DMS114 treated with DMSO at 0.1 percent for 48 hours (cell line): ENCODE results near the gene CXCL16.

ENCODE experiments used
- DNase-seq: peaks from one replicate; lab custom pipeline; 2025; ENCODE audit not compliant: unreplicated experiment; lab: John Stamatoyannopoulos, UW

Gene CXCL16, protein sequence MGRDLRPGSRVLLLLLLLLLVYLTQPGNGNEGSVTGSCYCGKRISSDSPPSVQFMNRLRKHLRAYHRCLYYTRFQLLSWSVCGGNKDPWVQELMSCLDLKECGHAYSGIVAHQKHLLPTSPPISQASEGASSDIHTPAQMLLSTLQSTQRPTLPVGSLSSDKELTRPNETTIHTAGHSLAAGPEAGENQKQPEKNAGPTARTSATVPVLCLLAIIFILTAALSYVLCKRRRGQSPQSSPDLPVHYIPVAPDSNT

DNA sequence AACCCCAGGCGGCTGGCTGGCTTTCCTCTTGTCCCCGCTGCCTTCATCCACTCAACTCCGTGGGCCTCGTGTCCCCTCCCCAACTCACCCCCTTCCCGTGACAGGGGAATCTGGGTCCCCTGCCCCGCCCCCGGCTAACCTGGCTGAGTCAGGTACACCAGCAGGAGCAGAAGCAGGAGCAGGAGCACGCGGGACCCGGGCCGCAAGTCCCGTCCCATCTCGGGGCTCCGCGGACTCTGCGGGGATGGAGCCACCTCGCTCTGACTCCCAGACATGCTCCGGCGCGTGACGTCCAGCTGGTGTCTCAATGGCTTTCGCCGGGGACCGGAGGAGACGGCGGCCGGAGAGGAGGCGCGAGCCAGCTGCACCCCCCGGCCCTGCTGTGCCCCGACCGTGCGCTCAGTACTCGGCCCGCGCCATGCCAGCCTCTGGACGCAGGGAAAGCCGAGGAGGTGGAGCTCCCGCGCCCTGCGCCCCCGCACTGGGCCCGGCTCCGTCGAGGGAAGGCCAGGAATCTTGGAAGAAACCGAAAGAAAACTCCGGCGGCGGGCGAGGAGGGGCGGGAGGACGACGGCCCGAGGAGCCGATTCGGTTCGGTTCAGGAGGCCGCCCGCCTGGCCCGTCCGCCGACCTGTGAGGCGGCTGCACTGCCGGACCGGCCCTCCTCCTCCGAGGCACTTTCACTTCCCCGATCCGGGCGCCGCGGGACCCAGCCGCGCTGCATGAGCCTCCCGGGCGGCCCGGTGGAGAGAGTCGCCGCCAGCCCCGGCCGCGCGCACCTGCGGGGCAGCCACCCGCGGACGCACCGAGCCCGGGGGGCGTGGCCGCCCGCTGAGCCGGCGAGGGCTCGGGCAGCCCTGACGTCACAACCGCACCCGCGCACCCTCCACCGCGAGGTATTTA lies at the start of gene CXCL16, which contains the start of gene ZMYND15:
TSS of gene CXCL16 (minus strand) at position 807 of the 903 bp plus-strand sequence. CDS start at position 218, 589 bp downstream.
TSS of gene ZMYND15 (plus strand) at position 712 of the 903 bp plus-strand sequence. CDS start 716 bp downstream, outside the sequence.
- no peak for DNase-seq

DNA sequence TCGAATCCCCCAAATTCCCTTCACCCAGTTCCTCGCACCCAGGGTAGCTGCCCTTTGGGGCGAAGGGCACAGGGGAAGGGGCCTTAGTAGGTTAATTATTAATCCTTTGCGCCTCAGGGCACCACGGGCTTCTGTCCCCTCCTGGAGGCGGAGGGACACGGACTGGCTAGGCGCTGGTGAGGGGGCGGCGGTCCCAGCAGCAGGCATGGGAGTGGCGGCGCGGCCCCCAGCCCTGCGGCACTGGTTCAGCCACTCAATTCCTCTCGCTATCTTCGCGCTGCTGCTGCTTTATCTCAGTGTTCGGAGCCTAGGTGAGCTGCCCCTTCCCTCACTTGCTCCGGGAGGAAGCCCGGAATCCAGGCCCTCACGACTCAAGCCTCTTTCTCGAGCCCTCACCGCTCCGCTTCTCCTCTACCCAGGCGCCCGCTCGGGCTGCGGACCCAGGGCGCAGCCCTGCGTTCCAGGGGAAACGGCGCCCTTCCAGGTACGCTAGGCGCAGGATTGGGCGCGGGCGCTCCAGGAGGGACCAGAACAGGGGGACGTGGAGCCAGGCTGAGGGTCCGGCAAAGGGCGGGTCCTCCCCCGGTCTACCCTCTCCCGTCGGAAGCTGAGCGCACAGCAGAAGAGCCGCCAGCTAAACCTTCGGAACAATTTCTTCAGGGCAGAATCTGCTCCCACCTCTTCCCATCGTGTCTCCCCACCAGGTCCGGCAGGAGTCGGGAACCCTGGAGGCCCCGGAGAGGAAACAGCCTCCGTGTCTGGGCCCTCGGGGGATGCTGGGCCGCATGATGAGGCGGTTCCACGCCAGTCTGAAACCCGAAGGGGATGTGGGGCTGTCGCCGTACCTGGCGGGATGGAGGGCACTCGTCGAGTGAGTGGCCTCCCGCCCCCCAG lies 49.3 kb upstream of the CXCL16 start, which contains the start of gene GLTPD2:
TSS of gene GLTPD2 (plus strand) at position 158 of the 894 bp plus-strand sequence. CDS start at position 206, 48 bp downstream.
- DNase-seq: no peak

DNA sequence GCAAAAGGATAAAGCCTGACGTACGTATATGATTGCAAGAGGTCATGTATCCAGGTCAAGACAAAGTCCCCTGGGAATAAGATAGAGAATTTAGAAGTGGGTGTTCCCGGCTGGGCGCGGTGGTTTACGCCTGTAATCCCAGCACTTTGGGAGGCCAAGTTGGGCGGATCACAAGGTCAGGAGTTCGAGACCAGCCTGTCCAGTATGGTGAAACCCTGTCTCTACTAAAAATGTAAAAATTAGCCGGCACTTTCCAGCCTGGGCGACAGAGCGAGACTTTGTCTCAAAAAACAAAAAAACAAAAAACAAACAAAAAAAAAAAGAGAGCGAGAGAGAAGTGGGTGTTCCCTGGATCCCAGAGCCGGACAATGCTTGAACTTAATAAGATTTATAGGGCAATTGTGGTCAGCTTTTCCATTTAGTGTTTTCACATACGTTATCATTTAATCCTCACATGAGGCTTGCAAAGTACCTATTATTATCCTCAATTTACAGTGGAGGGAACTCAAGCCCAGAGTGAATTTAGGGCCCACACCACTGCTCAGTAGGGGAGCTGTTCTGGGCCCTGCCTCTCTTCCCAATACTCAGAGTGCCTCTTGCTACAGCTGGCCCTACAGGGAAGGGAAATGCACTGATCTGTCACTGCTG lies 48.6 kb upstream of the CXCL16 start:
- no peak for DNase-seq

DNA sequence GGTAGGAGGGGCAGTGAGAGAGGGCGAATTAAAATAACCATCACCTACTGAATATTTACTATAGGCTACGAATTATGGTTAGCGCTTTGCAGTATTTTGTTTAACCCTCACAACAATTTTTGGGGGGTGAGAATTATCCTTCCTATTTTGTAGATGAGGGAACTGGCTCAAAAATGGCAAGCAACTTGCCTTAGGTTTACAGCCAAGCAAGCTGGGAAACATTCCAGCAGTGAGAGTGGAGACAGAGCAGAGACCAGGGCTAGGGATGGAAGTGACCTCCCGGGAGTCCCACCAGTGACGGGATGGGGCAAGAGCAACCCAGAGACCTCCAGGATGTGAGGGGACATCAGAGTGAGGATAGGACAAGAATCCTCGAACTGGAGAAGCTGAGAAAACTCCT lies 46.8 kb upstream of the CXCL16 start:
- no peak for DNase-seq

DNA sequence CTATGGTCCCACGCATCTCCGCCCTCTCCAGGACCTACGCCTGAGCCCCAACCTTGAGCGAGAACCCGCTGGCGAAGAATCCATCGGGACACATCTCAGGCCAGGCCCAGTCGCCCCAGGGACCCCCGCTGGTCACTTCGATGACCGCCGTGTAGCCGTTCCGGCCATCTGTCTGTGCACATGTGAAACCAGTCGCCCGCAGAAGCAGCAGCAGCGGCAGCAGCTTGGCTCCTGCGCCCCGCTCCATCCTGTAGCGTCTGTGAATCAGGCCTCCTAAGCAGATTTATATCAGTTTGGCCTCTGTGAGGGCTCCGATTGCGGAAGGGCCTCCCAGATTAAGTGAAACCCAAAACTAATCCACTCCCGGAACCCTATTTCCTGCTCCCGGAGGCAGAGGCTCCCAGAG lies 46.4 kb upstream of the CXCL16 start, which contains the start of gene VMO1:
TSS of gene VMO1 (minus strand) at position 259 of the 406 bp plus-strand sequence. CDS start at position 247, 12 bp downstream.
- DNase-seq: no peak

DNA sequence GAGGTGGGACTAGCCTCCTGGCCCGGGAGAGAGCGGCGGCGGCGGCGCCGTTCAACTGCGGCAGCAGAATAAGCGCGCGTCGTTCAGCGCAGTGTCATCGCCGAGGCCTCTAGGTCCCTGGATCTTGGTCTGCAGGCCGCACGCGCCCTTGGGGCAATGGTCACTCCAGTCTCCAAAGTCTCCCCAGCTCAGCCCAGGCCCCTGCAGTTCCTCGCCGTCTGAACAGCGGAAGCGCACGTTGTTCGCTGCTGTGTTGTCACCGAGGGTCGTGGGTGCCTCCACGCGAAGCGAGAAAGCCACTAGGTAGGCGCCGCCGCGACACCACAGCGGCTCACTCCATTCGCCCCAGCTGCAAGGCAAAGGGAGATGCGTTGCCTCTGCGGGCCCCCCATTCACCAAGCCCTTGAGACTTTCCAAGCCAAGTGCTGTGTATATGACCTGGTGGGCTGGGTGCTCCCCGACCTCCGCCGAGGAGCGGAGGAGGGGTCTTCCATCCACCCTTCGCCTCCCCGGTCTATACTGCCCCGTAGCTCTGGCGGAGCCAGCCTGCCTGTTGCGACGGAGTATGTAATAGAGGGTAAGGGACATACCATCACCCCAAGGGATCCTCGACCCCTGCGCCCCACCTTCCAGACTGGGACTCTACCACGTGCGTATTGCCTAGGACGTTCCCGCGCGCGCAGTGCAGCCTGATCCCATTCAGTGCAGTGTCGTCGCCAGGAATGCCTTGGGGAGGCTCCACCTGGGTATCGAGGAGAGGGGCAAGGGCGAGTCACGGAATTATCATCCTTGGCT lies 45.8 kb upstream of the CXCL16 start:
- no peak for DNase-seq

DNA sequence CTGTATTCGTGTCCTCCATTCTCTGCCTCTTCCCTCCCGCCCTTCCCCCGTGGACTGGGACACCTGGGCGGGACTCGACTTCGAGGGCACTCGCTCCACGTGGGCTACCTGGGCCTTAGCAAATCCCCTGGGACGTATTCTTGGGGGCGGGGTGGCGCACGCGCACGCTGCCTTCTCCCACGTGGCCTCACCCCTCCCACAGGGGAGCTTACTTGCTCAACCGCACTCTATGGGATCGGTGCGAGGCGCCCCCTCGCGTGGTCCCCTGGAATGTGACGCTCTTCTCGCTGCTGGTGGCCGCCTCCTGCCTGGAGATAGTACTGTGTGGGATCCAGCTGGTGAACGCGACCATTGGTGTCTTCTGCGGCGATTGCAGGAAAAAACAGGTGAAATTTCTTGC lies 42.9 kb upstream of the CXCL16 start:
- no peak for DNase-seq

DNA sequence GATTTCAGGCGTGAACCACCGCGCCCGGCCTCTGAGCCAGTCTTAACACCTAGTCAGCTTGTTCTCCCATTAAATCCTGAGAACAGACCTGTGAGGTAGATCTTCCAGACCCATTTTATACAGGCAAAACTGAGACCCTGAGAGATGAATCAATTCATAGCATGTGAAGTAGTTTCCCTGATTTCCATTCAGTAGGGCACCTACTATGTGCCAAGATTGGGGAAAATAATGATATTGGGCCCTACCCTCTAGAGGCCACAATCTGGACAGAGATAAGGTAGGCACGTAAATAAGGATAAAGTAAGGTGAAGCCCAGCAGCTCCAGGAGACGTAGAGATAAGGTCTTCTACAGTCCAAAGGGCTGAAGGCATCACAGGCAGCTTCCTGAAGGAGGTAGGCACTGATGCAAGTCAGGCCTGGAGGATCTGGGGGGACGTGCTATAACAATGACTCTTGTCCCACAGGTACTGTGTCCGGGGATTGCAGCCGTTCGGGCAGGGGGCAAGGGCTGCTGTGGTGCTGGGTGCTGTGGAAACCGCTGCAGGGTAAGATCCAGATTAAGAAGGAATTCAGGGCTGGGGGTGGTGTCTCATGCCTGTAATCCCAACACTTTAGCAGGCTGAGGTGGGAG lies 40.7 kb upstream of the CXCL16 start:
- no peak for DNase-seq

DNA sequence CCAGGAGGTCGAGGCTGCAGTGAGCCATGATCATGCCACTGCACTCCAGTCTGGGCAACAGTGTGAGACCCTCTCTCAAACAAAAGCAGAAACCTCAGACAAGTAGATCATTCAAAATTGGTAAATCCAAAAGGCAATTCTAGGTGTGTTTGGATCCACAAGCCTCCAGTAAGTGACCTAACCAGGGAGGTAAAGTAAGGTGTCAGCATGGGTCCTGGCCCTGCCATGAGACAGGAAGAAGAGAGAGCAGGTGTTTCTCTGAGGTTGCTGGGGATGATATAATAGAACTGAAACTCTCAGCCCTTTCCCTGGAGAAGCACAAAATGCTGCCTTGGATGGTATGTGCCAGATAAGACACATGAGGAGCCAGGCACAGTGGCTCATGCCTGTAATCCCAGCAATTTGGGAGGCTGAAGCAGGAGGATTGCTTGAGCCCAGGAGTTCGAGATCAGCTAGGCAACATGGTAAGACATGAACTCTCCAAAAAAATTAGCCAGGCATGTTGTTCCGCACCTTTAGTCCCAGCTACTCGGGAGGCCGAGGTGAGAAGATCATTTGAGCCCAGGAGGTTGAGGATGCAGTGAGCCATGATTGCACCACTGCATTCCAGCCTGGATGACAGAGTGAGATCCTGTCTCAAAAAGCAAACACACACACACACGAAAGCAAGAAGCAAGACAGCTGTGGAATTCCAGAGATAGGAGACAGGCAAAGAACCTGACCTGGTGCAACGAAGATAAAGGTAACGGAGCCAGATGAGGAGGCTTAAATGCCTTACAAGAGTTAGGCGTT lies 38.4 kb upstream of the CXCL16 start:
- no peak for DNase-seq

DNA sequence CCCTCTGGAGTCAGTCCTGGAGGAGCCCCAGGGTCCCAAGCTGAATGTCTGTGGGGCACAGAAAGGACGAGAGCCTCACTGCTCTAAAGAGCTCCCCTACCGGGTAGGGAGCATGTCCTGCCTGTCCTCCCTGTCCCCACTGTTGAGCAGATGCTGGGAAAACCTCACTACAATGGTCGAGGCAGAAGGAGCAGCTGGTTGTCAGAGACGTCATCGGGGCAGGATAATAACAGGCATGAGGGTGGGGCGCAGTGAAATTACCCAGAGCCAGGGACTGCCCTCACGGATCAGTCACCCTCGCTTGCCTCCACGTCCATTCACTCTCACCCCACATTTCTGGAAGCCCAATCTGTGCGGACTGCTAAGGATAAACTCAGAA lies 32.5 kb upstream of the CXCL16 start:
- no peak for DNase-seq

DNA sequence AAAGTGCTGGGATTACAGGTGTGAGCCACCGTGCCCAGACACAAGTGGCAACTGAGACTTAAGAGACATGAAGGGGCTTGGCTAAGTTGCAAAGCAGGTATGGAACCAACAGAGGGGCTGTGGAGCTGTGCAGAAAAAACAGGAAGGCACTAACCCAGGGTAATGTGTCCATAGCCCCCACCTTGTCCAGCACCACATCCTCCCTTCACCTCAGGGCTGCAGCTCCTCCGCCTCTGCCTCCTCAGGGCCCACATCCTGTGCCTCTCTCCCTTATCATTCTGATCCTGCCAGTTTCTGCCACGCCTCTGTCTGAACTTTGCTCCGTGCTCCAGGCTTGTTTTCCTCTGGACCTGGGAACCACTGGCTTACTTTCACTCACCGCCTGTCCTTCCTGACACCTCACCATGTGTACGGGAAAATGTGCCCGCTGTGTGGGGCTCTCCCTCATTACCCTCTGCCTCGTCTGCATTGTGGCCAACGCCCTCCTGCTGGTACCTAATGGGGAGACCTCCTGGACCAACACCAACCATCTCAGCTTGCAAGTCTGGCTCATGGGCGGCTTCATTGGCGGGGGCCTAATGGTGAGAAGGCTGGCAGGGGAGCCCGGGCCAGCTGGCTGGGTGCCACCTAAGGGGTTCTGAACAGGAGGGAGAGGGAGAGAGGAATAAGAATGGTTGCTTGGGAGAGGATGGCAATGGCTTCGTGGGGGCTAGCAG lies 31.9 kb upstream of the CXCL16 start, which contains the start of gene TM4SF5:
TSS of gene TM4SF5 (plus strand) at position 368 of the 716 bp plus-strand sequence. CDS start at position 405, 37 bp downstream.
- DNase-seq: no peak

DNA sequence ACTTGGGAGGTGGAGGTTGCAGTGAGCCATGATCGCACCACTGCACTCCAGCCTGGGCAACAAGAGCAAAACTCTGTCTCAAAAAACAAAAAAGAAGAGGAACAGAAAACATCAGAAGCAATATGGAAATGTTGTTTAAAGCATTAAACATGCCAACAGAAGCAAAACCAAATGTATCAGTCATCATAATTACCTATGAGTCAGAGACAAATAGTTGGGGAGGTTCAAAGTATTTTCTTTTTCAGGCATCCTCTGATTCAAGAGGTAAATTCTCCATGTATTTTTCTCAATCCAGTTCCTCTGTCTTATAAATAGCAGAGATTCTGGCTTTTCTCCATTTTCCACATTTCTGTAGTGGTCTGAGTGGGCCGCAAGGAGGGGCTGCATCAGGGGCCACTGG lies 29.9 kb upstream of the CXCL16 start:
- no peak for DNase-seq

DNA sequence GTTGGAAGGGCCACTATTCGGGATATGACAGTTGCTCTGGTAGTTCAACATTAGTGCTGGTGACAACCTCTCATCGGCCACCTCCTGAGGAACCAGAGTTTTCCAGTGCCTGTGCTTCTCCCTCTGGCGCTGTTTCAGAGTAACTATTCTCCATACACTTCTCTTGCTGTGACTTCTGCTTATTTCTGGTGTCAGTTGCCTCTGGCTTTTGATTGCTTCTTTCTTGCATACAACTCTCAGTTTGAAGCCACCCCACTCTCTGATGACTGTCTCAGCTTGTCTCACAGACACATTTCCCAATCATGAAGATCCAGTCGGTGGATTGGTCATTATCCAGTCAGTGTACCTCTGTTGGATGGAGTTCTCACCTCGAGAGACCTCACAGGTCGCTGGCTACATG lies 28.6 kb upstream of the CXCL16 start:
- no peak for DNase-seq

DNA sequence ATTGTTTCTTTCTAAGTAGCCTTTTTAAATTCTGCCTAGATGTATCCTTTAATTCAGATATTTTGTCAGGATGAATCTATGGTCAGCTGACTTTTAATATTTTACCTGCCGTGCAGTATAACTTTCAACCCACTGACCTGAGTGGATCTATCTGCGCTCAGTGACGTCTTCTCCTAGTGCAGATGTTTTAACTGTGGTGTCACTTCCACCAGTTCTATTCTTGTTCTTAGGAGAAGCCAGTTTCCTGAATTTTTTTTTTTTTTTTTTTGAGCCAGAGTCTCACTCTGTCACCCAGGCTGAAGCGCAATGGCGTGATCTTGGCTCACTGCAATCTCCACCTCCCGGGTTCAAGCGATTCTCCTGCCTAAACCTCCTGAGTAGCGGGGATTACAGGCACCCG lies 27.0 kb upstream of the CXCL16 start:
- DNase-seq: no peak

DNA sequence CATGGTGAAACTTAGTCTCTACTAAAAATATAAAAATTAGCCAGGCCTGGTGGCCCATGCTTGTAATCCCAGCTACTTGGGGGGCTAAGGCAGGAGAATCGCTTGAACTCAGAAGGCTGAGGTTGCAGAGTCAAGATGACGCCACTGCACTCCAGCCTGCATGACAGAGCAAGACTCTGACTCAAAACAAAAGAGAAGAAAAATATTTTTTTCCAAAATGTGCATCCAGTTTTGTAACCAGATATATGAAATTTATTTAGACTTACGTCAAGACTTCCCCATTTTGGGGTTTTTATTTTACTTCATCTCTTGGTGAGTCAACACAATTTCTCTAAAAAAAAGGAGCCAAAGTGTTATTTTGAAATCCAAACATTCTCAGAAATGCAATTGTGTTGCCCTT lies 26.5 kb upstream of the CXCL16 start:
- DNase-seq: no peak

DNA sequence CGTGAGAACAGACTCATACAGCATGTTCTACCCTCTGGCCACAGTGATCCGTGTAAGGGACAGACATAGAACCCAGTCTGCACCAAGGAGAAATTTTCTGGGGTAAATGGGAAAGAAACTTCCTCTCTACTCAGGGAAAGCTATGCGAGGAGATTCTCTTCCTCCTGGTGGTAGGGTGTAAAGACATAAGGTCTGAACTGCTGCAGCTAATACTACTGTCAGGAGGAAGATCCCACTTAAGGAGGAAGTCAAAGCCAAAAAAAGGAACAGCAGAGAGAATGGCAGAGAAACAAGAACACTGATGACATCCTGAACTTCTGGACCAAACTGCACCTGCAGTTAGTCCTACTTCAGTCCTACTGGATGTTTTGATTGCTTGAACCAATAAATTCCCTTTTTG lies 24.9 kb upstream of the CXCL16 start:
- DNase-seq: no peak

DNA sequence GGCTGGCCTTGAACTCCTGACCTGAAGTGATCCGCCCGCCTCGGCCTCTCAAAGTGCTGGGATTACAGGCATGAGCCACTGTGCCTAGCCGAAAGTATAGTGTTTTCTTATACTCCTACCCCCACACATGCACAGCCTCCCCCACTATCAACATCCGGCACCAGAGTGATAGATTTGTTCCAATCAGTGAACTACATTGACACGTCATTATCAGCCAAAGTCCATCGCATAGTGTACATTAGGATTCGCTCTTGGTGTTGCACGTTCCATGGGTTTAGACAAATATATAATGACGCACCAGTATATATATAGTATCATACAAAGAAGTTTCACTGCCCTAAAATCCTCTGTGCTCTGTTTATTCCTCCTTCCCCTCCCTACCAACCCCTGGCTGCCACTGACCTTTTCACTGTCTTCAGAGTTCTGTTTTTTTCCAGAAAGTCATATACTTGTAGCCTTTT lies 20.1 kb upstream of the CXCL16 start:
- DNase-seq: no peak
